H1 (cell line): ENCODE results near the gene ENOSF1. TPM values are rescaled to one million over a fixed set of nuclear protein-coding genes. Genes with fewer than 3 reads are reported as not detected.

Experiments used
- CTCF ChIA-PET: fragments of 300-600 bp; sonication (Branson Sonifier 250); formaldehyde crosslinking; loops from one replicate; lab custom pipeline; 2021; ENCODE audit not compliant: partially characterized antibody; lab: Charles Lee
- POLR2A ChIA-PET: fragments of 300-600 bp; sonication (Branson Sonifier 250); formaldehyde crosslinking; loops from one replicate; lab custom pipeline; 2021; ENCODE audit warnings: inconsistent platforms; ENCODE audit not compliant: partially characterized antibody; lab: Charles Lee
- DNase-seq, 2 experiments: peaks; one replicate each; pipeline versions ENCODE4 v3.0.0 to v3.0.0-alpha.2; 2010 to 2022; ENCODE audit warnings: low spot score in 2 of 2, low read depth in 1 of 2, mixed read lengths in 1 of 2
- FAIRE-seq: peaks from 2 replicates; lab custom pipeline; 2011; peaks lifted over from hg19 to GRCh38; lab: Jason Lieb, UNC
- H2AFZ ChIP-seq: 2 replicates; pipeline ENCODE4 v1.8.1; 2012; ENCODE audit warnings: low read length, inconsistent platforms
- H2AK5ac ChIP-seq: 2 replicates; pipeline ENCODE4 v1.6.1; 2013; ENCODE audit warnings: low read depth, low read length
- H2BK120ac ChIP-seq: replicated peaks from 2 replicates; pipeline ENCODE3; 2013; ENCODE audit warnings: low read depth, low read length, inconsistent platforms
- H2BK12ac ChIP-seq: 2 replicates; pipeline ENCODE4 v1.6.1; 2013; ENCODE audit warnings: low read depth, low read length
- H2BK15ac ChIP-seq: 2 replicates; pipeline ENCODE4 v1.6.1; 2013; ENCODE audit warnings: low read length
- H2BK20ac ChIP-seq: 2 replicates; pipeline ENCODE4 v1.6.1; 2013; ENCODE audit warnings: low read length
- H2BK5ac ChIP-seq: 2 replicates; pipeline ENCODE4 v1.6.1; 2013; ENCODE audit warnings: low read depth, low read length
- H3K14ac ChIP-seq: 2 replicates; pipeline ENCODE4 v1.6.1; 2013; ENCODE audit warnings: inconsistent platforms; ENCODE audit not compliant: insufficient read length
- H3K18ac ChIP-seq: 2 replicates; pipeline ENCODE4 v1.6.1; 2013; ENCODE audit warnings: low read length; ENCODE audit errors: extremely low read depth
- H3K23ac ChIP-seq: 2 replicates; pipeline ENCODE4 v1.6.1; 2013; ENCODE audit warnings: inconsistent platforms; ENCODE audit not compliant: insufficient read length
- H3K23me2 ChIP-seq: 2 replicates; pipeline ENCODE4 v1.6.1; 2013; ENCODE audit warnings: low read depth, low read length
- H3K27ac ChIP-seq: 2 replicates; pipeline ENCODE4 v1.6.1; 2011; ENCODE audit warnings: low read depth, low read length, inconsistent platforms
- H3K27me3 ChIP-seq, 4 experiments: replicated peaks in 1 of 4; 1 replicate in 1 of 4; 2 replicates in 3 of 4; pipeline versions ENCODE4 v1.6.1 to v1.8.1; 2011 to 2013; ENCODE audit warnings: low read length in 3 of 4, mild to moderate bottlenecking in 3 of 4, inconsistent platforms in 2 of 4, mixed read lengths in 2 of 4, moderate library complexity in 1 of 4; ENCODE audit not compliant: control insufficient read depth in 3 of 4, insufficient read depth in 3 of 4; ENCODE audit errors: extremely low read depth in 1 of 4
- H3K36me3 ChIP-seq, 4 experiments: 2 replicates each; pipeline versions ENCODE4 v1.6.1 to v1.8.1; 2011 to 2013; ENCODE audit warnings: mild to moderate bottlenecking in 4 of 4, low read length in 3 of 4, moderate library complexity in 2 of 4, control low read depth in 1 of 4, inconsistent platforms in 1 of 4; ENCODE audit not compliant: insufficient read depth in 4 of 4, control insufficient read depth in 2 of 4
- H3K4ac ChIP-seq: replicated peaks from 2 replicates; pipeline ENCODE3; 2013; ENCODE audit warnings: low read length, low read depth, mixed read lengths, inconsistent platforms; ENCODE audit not compliant: insufficient read length
- H3K4me1 ChIP-seq, 4 experiments: replicated peaks in 1 of 4; 1 replicate in 1 of 4; 2 replicates in 3 of 4; pipeline versions ENCODE4 v1.6.1 to v1.8.1; 2011 to 2013; ENCODE audit warnings: low read length in 3 of 4, inconsistent platforms in 2 of 4, mixed read lengths in 1 of 4; ENCODE audit not compliant: insufficient read depth in 4 of 4, control insufficient read depth in 3 of 4
- H3K4me2 ChIP-seq, 2 experiments: 2 replicates each; pipeline versions ENCODE4 v1.6.1 to v1.8.1; 2011 to 2013; ENCODE audit warnings: low read depth in 2 of 2, low read length in 2 of 2, control low read depth in 1 of 2, inconsistent platforms in 1 of 2, mild to moderate bottlenecking in 1 of 2; ENCODE audit not compliant: insufficient read depth in 1 of 2
- H3K4me3 ChIP-seq, 4 experiments: fragments of 200-600, 300-600 bp in 1 of 4; sonication (generic), shearing (Covaris generic), sonication (Bioruptor Twin) in 1 of 4; 2 replicates each; pipeline versions ENCODE4 v1.5.1 to v1.8.1; 2011 to 2016; ENCODE audit warnings: low read length in 4 of 4, low read depth in 3 of 4, control low read depth in 2 of 4, inconsistent platforms in 2 of 4, mild to moderate bottlenecking in 2 of 4, mixed read lengths in 1 of 4, moderate library complexity in 1 of 4; ENCODE audit not compliant: insufficient read depth in 2 of 4; ENCODE audit errors: extremely low read depth in 1 of 4
- H3K56ac ChIP-seq: replicated peaks from 2 replicates; pipeline ENCODE3; 2013; ENCODE audit warnings: low read depth, mild to moderate bottlenecking, mixed read lengths, low read length, inconsistent platforms; ENCODE audit not compliant: insufficient read length
- H3K79me1 ChIP-seq: 2 replicates; pipeline ENCODE4 v1.6.1; 2013; ENCODE audit warnings: low read depth, low read length, control low read depth
- H3K79me2 ChIP-seq, 2 experiments: 2 replicates each; pipeline versions ENCODE4 v1.6.1 to v1.8.1; 2012 to 2013; ENCODE audit warnings: low read length in 2 of 2, mild to moderate bottlenecking in 2 of 2, inconsistent platforms in 1 of 2; ENCODE audit not compliant: insufficient read depth in 2 of 2, control insufficient read depth in 1 of 2
- H3K9ac ChIP-seq, 4 experiments: replicated peaks in 1 of 4; 1 replicate in 1 of 4; 2 replicates in 3 of 4; pipeline versions ENCODE4 v1.6.1 to v1.8.1; 2011 to 2013; ENCODE audit warnings: low read depth in 3 of 4, low read length in 3 of 4, control low read depth in 2 of 4, mild to moderate bottlenecking in 2 of 4, moderate library complexity in 2 of 4, inconsistent platforms in 1 of 4; ENCODE audit errors: extremely low read depth in 1 of 4
- H3K9me3 ChIP-seq, 2 experiments: 2 replicates each; pipeline versions ENCODE4 v1.6.1 to v1.8.1; 2012 to 2013; ENCODE audit warnings: mild to moderate bottlenecking in 2 of 2, moderate library complexity in 2 of 2, control low read depth in 1 of 2, inconsistent platforms in 1 of 2, low read depth in 1 of 2, low read length in 1 of 2, mixed read lengths in 1 of 2; ENCODE audit not compliant: insufficient read depth in 2 of 2
- H4K20me1 ChIP-seq, 2 experiments: replicated peaks in 1 of 2; 2 replicates each; pipeline versions ENCODE3 to v1.8.1; 2011 to 2013; ENCODE audit warnings: inconsistent platforms in 2 of 2, low read length in 2 of 2, mild to moderate bottlenecking in 1 of 2; ENCODE audit not compliant: insufficient read depth in 2 of 2, control insufficient read depth in 1 of 2
- H4K5ac ChIP-seq: 2 replicates; pipeline ENCODE4 v1.6.1; 2013; ENCODE audit warnings: low read length, low read depth, mixed read lengths, inconsistent platforms; ENCODE audit not compliant: insufficient read length
- H4K8ac ChIP-seq: 2 replicates; pipeline ENCODE4 v1.8.0; 2013; ENCODE audit warnings: mild to moderate bottlenecking, moderate library complexity, low read length, inconsistent platforms; ENCODE audit not compliant: insufficient read depth; ENCODE audit errors: extremely low read depth
- H4K91ac ChIP-seq: replicated peaks from 2 replicates; pipeline ENCODE3; 2013; ENCODE audit warnings: low read length, mixed read lengths, inconsistent platforms; ENCODE audit not compliant: insufficient read length
- ASH2L ChIP-seq: fragments of 200-600, 300-600 bp; sonication (generic); IDR thresholded peaks from one replicate; pipeline ENCODE4 v1.7.1; 2017; ENCODE audit warnings: low read length
- ATF2 ChIP-seq: IDR thresholded peaks from 2 replicates; pipeline ENCODE4 v1.6.1; 2012; ENCODE audit warnings: low read length, inconsistent platforms
- BCL11A ChIP-seq, 2 experiments: IDR thresholded peaks; one replicate each; pipeline ENCODE4 v1.6.1; 2011; ENCODE audit warnings: low read depth in 2 of 2, low read length in 2 of 2, mild to moderate bottlenecking in 2 of 2
- CEBPB ChIP-seq: IDR thresholded peaks from 2 replicates; pipeline ENCODE4 v1.6.1; 2012; ENCODE audit warnings: low read depth, low read length
- HDAC2 ChIP-seq, 2 experiments: fragments of 300-600 bp in 1 of 2; sonication (generic) in 1 of 2; IDR thresholded peaks; 2 replicates each; pipeline ENCODE4 v1.6.1; 2011 to 2012; ENCODE audit warnings: low read depth in 2 of 2, low read length in 2 of 2, mild to moderate bottlenecking in 2 of 2, moderate library complexity in 2 of 2, borderline replicate concordance in 1 of 2, inconsistent platforms in 1 of 2
- HDAC6 ChIP-seq: IDR thresholded peaks from one replicate; pipeline ENCODE4 v1.7.1; 2012; ENCODE audit warnings: low read depth, mild to moderate bottlenecking, inconsistent platforms, low read length, moderate library complexity
- KDM1A ChIP-seq: fragments of 200-600, 300-600 bp; sonication (generic); IDR thresholded peaks from 2 replicates; pipeline ENCODE4 v1.7.1; 2016; ENCODE audit warnings: mild to moderate bottlenecking, low read length, borderline replicate concordance
- KDM4A ChIP-seq: IDR thresholded peaks from one replicate; pipeline ENCODE4 v1.7.1; 2012; ENCODE audit warnings: low read depth, mild to moderate bottlenecking, moderate library complexity, low read length, inconsistent platforms; ENCODE audit not compliant: severe bottlenecking
- RNF2 ChIP-seq: fragments of 200-900, 300-1000 bp; sonication (generic); IDR thresholded peaks from 2 replicates; pipeline ENCODE4 v1.7.1; 2016; ENCODE audit warnings: borderline replicate concordance, low read depth, mild to moderate bottlenecking, antibody characterized with exemption, low read length; ENCODE audit not compliant: poor library complexity, severe bottlenecking; ENCODE audit errors: missing control alignments
- SP1 ChIP-seq: IDR thresholded peaks from 2 replicates; pipeline ENCODE4 v1.6.1; 2011; ENCODE audit warnings: low read depth, low read length
- SP4 ChIP-seq: IDR thresholded peaks from 2 replicates; pipeline ENCODE4 v1.6.1; 2012; ENCODE audit warnings: low read length, inconsistent platforms
- TAF1 ChIP-seq: IDR thresholded peaks from 2 replicates; pipeline ENCODE4 v1.6.1; 2011; ENCODE audit warnings: mild to moderate bottlenecking, low read depth, low read length
- WGBS, 2 experiments: shearing (Covaris generic) in 1 of 2; methylation state at CpG; one replicate each; pipeline versions ENCODE4 v1.1.6 to v1.1.7; 2013 to 2015; ENCODE audit warnings: low lambda C conversion rate in 2 of 2, mixed read lengths in 2 of 2, inconsistent platforms in 1 of 2, low coverage in 1 of 2, missing lambda C conversion rate in 1 of 2; ENCODE audit not compliant: insufficient replicate concordance in 2 of 2, insufficient coverage in 1 of 2, insufficient read length in 1 of 2; ENCODE audit errors: extremely low coverage in 1 of 2, missing lambda C conversion rate in 1 of 2; 5-methylcytosine and 5-hydroxymethylcytosine counted together
- polyA plus RNA-seq, 7 experiments: library from polyadenylated mRNA; depleted of rRNA in 3 of 7; stranded (reverse) in 5 of 7; unstranded in 2 of 7; fragments of >200 nt in 5 of 7; fragments of 200-250 nt in 2 of 7; gene quantifications; 1 replicate in 5 of 7; 2 replicates in 1 of 7; 4 replicates in 1 of 7; pipeline versions ENCODE4 v1.2.1 to v1.2.3, GENCODE V29; 2011 to 2013; ENCODE audit warnings: missing spikeins in 2 of 7, mixed read lengths in 2 of 7
- total RNA-seq: library from RNA; stranded (reverse); fragmentation: NEBNext Ultra II Directional; extraction: Animal tissue kit (Norgen Biotek cat#: 25700); gene quantifications from 2 replicates; pipeline ENCODE4 v1.2.1, GENCODE V29; 2021

Gene ENOSF1
- total and polyA plus RNA-seq, 2 of the 8 experiments (the other 6 are each of a cell fraction or from before 2014, with no cell fraction given), result 15.4 to 26.4 TPM

GRCh38 chr18:754656-755055 is 42.2 kb upstream of the ENOSF1 start:
- H3K36me3 ChIP-seq, result peaks cover 0 to 7% (median 4%) of the 10 kb centered on the region in 4 experiments; a peak in 2 of 8 replicates
- H3K79me2 ChIP-seq, result peaks cover 0 to 19% of the 10 kb centered on the region in 2 experiments; a peak in 2 of 4 replicates
- FAIRE-seq (no peak), DNase-seq (no peak)
- no peaks in the 10 kb centered on the region for H4K20me1 ChIP-seq
- no peaks in the 10 kb centered on the region for H3K23me2 ChIP-seq
- H2BK12ac ChIP-seq, result no peak overlapping the region
- no peak overlapping the region for H3K56ac ChIP-seq
- 0 out of 2 replicates have a peak, but pooled peaks cover 2% of the 10 kb centered on the region for H3K79me1 ChIP-seq
- H3K4ac ChIP-seq, result no peak overlapping the region
- no peak overlapping the region for H3K18ac ChIP-seq
- no peak overlapping the region for H2BK5ac ChIP-seq
- no peak overlapping the region for H3K9ac ChIP-seq
- no peak overlapping the region for H4K5ac ChIP-seq
- no peak overlapping the region for H3K4me2 ChIP-seq
- H3K27me3 ChIP-seq, result no peaks in the 10 kb centered on the region
- H4K91ac ChIP-seq, result no peak overlapping the region
- H2BK15ac ChIP-seq, result no peak overlapping the region
- no peak overlapping the region for H3K27ac ChIP-seq
- H4K8ac ChIP-seq, result no peak overlapping the region
- no peak overlapping the region for H2BK20ac ChIP-seq
- no peaks in the 10 kb centered on the region for H3K4me1 ChIP-seq
- ChIA-PET CTCF (interaction anchor here (0.6 to 3.8 kb wide), 8 partner anchors 8 to 496 kb away, joined by 3 to 21 read pairs (median 5); no protein-coding TSS in a partner anchor), POLR2A (interaction anchor here (1.2 kb wide), 1 partner anchor 16 kb away, joined by 3 read pairs; no protein-coding TSS in a partner anchor)
- no peak overlapping the region for H3K4me3 ChIP-seq
- H2AFZ ChIP-seq, result no peak overlapping the region
- H3K23ac ChIP-seq, result no peak overlapping the region
- no peaks in the 10 kb centered on the region for H3K9me3 ChIP-seq
- H2BK120ac ChIP-seq, result no peak overlapping the region
- 88% methylated on average over 1 of the region's 1 CpG; no CpG with 5 or more reads in 1 of the 2 experiments for WGBS, 2 experiments
- H2AK5ac ChIP-seq, result no peak overlapping the region
- H3K14ac ChIP-seq, result no peak overlapping the region
- no peak for TF ChIP-seq TAF1
- no peak for TF ChIP-seq ASH2L
- no peak for TF ChIP-seq RNF2
- TF ChIP-seq CEBPB, result no peak
- no peak for TF ChIP-seq SP1
- TF ChIP-seq KDM1A, result no peak
- no peak for TF ChIP-seq HDAC2 (IDR thresholded peaks at IDR 0.05; ENCODE audit: borderline replicate concordance in 1 of 2, low read depth in 2 of 2, low read length in 2 of 2)
- TF ChIP-seq KDM4A, result no peak
- TF ChIP-seq ATF2, result no peak
- no peak for TF ChIP-seq HDAC6
- no peak for TF ChIP-seq BCL11A (IDR thresholded peaks at IDR 0.05; ENCODE audit: low read depth in 2 of 2, low read length in 2 of 2)
- no peak for TF ChIP-seq SP4
